Activated CD8-positive, alpha-beta T cell treated with anti-CD3 and anti-CD28 coated beads for 36 hours (primary cell): ENCODE results near the gene HSD11B2. TPM values are rescaled to one million over a fixed set of nuclear protein-coding genes. Genes with fewer than 3 reads are reported as not detected.

Experiments
- ATAC-seq: fragments of 200-7000 bp; cut with Tn5 transposase; one replicate; pipeline ENCODE4 v1.10.0; 2021; ENCODE audit warnings: mild to moderate bottlenecking, moderate library complexity
- CTCF ChIA-PET: fragments of 350-600 bp; sonication (Branson Sonifier 250); formaldehyde crosslinking; loops from one replicate; lab custom pipeline; 2021; ENCODE audit warnings: antibody characterized with exemption; lab: Charles Lee
- POLR2A ChIA-PET: fragments of 350-600 bp; sonication (Branson Sonifier 250); formaldehyde crosslinking; loops from one replicate; lab custom pipeline; 2021; ENCODE audit warnings: antibody characterized with exemption; lab: Charles Lee
- DNase-seq: peaks from one replicate; pipeline ENCODE4 v3.0.0-alpha.2; 2020
- H3K27ac Mint-ChIP-seq: one replicate; pipeline ENCODE4 v1.8.0; 2021; ENCODE audit warnings: mild to moderate bottlenecking, mixed read lengths
- H3K27me3 Mint-ChIP-seq: one replicate; pipeline ENCODE4 v1.8.0; 2021; ENCODE audit warnings: mixed read lengths
- H3K36me3 Mint-ChIP-seq: one replicate; pipeline ENCODE4 v1.8.0; 2021; ENCODE audit warnings: low read depth, mixed read lengths
- H3K4me1 Mint-ChIP-seq: one replicate; pipeline ENCODE4 v1.8.0; 2021; ENCODE audit warnings: low read depth, mixed read lengths
- H3K4me3 Mint-ChIP-seq: one replicate; pipeline ENCODE4 v1.8.0; 2021; ENCODE audit warnings: mild to moderate bottlenecking, moderate library complexity, mixed read lengths
- H3K9me3 Mint-ChIP-seq: one replicate; pipeline ENCODE4 v1.8.0; 2021; ENCODE audit warnings: mixed read lengths
- intact Hi-C: fragments of 100-400 bp; cut with micrococcal nuclease; formaldehyde crosslinking; loops from one replicate; pipeline ENCODE4 v1.10.0; 2022
- total RNA-seq, 2 experiments: library from RNA; stranded (reverse); gene quantifications; one replicate each; pipeline ENCODE4 v1.2.3, GENCODE V29; 2021
- TF ChIP-seq, protein P1 (sequence below): fragments of 200-600 bp; IDR thresholded peaks from one replicate; pipeline ENCODE4 v1.8.0; 2022; ENCODE audit warnings: antibody characterized with exemption, mild to moderate bottlenecking

Gene HSD11B2
- total RNA-seq, 2 experiments from 2014 or later = 1.6 to 2.3 TPM

DNA sequence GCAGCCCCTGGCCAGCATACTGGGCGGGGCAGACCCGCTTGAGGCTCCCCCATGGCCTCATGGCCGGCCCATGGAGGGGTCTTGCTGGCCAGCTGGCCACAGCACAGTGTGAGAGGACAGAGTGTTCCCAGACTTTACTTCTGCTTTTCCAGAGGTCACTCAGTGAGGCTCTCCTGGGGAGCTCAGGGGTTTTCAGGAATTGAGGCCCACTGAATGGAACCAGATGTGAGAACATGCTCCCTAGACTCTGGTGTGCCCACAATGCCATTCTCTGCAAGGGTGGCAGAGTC, 28.9 kb downstream of the HSD11B2 start:
- Mint-ChIP-seq H3K4me1 (peaks cover 10% of the 10 kb centered on the region), H3K27ac (no peak overlapping the region), H3K9me3 (no peaks in the 10 kb centered on the region), H3K36me3 (no peaks in the 10 kb centered on the region), H3K4me3 (no peak overlapping the region), H3K27me3 (no peaks in the 10 kb centered on the region)
- ChIA-PET POLR2A (no interaction called here), CTCF (interaction anchor here (1.1 to 1.4 kb wide), 2 partner anchors 9 to 32 kb away, joined by 3 read pairs; no protein-coding TSS in a partner anchor)
- no peak for DNase-seq
- TF ChIP-seq, protein P1, sequence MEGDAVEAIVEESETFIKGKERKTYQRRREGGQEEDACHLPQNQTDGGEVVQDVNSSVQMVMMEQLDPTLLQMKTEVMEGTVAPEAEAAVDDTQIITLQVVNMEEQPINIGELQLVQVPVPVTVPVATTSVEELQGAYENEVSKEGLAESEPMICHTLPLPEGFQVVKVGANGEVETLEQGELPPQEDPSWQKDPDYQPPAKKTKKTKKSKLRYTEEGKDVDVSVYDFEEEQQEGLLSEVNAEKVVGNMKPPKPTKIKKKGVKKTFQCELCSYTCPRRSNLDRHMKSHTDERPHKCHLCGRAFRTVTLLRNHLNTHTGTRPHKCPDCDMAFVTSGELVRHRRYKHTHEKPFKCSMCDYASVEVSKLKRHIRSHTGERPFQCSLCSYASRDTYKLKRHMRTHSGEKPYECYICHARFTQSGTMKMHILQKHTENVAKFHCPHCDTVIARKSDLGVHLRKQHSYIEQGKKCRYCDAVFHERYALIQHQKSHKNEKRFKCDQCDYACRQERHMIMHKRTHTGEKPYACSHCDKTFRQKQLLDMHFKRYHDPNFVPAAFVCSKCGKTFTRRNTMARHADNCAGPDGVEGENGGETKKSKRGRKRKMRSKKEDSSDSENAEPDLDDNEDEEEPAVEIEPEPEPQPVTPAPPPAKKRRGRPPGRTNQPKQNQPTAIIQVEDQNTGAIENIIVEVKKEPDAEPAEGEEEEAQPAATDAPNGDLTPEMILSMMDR = no peak
- intact Hi-C loops = no loop called here
- ATAC-seq = no peak

DNA sequence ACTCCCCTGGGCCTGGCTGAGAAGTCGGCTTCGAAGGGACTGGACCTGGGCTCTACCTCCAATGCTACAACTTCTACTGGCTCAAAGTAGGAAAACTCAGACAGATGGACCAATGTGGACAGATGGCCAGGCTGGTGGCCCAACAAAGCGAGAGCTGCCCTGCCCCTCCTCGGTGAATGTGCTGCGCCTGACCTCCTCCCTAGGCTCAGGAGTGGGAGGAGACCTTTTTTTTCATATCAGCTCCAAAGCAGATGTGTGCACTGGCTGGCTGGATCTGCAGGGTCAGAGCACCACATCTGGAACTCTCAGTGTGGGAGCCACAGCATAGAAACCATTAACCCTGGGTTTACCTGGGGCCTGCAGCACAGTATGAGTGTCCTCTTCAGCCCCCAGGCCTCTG, 29.2 kb downstream of the HSD11B2 start:
- no peak overlapping the region for H3K4me3 Mint-ChIP-seq
- TF ChIP-seq, protein P1 = no peak
- no peaks in the 10 kb centered on the region for H3K27me3 Mint-ChIP-seq
- peaks cover 10% of the 10 kb centered on the region for H3K4me1 Mint-ChIP-seq
- intact Hi-C loops = no loop called here
- DNase-seq (no peak), ATAC-seq (no peak)
- CTCF ChIA-PET = interaction anchor here (1.1 to 1.4 kb wide), 2 partner anchors 9 to 32 kb away, joined by 3 read pairs; no protein-coding TSS in a partner anchor
- POLR2A ChIA-PET = no interaction called here
- no peak overlapping the region for H3K27ac Mint-ChIP-seq
- H3K36me3 Mint-ChIP-seq = no peaks in the 10 kb centered on the region
- no peaks in the 10 kb centered on the region for H3K9me3 Mint-ChIP-seq

DNA sequence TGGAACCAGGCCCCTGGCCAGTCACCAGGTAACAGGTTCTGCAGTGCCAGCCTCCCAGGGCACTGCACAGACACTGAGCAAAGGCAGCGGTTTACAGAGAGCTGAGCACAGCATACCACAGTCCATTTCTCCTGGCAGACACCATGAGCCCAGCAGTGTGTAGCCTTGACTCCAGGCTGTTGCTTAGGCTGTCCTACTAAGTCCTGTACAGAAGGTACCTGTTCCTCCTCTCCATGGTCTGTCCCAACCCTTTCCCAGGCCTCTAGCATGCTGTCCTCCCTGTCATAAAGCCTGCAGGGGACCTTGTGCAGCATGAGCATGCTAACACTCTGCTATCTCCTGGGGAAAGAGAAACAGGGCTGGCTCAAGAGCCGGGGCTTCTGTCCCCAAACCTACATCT, 30.0 kb downstream of the HSD11B2 start:
- CTCF ChIA-PET = interaction anchor here (0.8 to 1.5 kb wide), 3 partner anchors 10 to 33 kb away, joined by 3 to 6 read pairs (median 3); no protein-coding TSS in a partner anchor
- peaks cover 17% of the 10 kb centered on the region for H3K4me1 Mint-ChIP-seq
- POLR2A ChIA-PET = interaction anchor here (0.7 to 0.9 kb wide), 2 partner anchors 22 to 178 kb away, joined by 3 read pairs; partner anchors contain the start of gene AGRP
- intact Hi-C loops = no loop called here
- H3K36me3 Mint-ChIP-seq = no peaks in the 10 kb centered on the region
- no peak for ATAC-seq
- H3K27ac Mint-ChIP-seq = no peak overlapping the region
- DNase-seq = no peak
- no peaks in the 10 kb centered on the region for H3K9me3 Mint-ChIP-seq
- H3K4me3 Mint-ChIP-seq = no peak overlapping the region
- H3K27me3 Mint-ChIP-seq = no peaks in the 10 kb centered on the region
- TF ChIP-seq, protein P1 = no peak

- CTCF ChIA-PET = interaction anchor here (0.8 to 1.5 kb wide), 3 partner anchors 8 to 34 kb away, joined by 3 to 6 read pairs (median 3); no protein-coding TSS in a partner anchor
- H3K27ac Mint-ChIP-seq = no peak overlapping the region
- ATAC-seq (no peak), DNase-seq (no peak)
- no peaks in the 10 kb centered on the region for H3K9me3 Mint-ChIP-seq
- no peaks in the 10 kb centered on the region for H3K36me3 Mint-ChIP-seq
- intact Hi-C loops = no loop called here
- peaks cover 16% of the 10 kb centered on the region for H3K4me1 Mint-ChIP-seq
- H3K27me3 Mint-ChIP-seq = no peaks in the 10 kb centered on the region
- TF ChIP-seq, protein P1 = no peak
- POLR2A ChIA-PET = interaction anchor here (0.7 to 1.0 kb wide), 4 partner anchors 9 to 177 kb away, joined by 3 read pairs; partner anchors contain the start of gene AGRP
- no peak overlapping the region for H3K4me3 Mint-ChIP-seq
These were observed 30.8 kb downstream of the HSD11B2 start for GRCh38 chr16:67461600-67462278.

- no peak for ATAC-seq
- no peaks in the 10 kb centered on the region for H3K9me3 Mint-ChIP-seq
- intact Hi-C loops = no loop called here
- no peak for DNase-seq
- TF ChIP-seq, protein P1 = no peak
- POLR2A ChIA-PET = interaction anchor here (0.8 to 1.0 kb wide), 2 partner anchors 10 to 18 kb away, joined by 3 read pairs; no protein-coding TSS in a partner anchor
- H3K4me3 Mint-ChIP-seq = no peak overlapping the region
- H3K27ac Mint-ChIP-seq = no peak overlapping the region
- peaks cover 13% of the 10 kb centered on the region for H3K4me1 Mint-ChIP-seq
- H3K36me3 Mint-ChIP-seq = no peaks in the 10 kb centered on the region
- CTCF ChIA-PET = interaction anchor here (1.0 to 1.5 kb wide), 3 partner anchors 9 to 34 kb away, joined by 3 to 6 read pairs (median 4); no protein-coding TSS in a partner anchor
- no peaks in the 10 kb centered on the region for H3K27me3 Mint-ChIP-seq
These were observed 31.3 kb downstream of the HSD11B2 start for GRCh38 chr16:67462279-67462655.
